Measurements from ENCODE around the gene IL2.

Gene IL2

DNA sequence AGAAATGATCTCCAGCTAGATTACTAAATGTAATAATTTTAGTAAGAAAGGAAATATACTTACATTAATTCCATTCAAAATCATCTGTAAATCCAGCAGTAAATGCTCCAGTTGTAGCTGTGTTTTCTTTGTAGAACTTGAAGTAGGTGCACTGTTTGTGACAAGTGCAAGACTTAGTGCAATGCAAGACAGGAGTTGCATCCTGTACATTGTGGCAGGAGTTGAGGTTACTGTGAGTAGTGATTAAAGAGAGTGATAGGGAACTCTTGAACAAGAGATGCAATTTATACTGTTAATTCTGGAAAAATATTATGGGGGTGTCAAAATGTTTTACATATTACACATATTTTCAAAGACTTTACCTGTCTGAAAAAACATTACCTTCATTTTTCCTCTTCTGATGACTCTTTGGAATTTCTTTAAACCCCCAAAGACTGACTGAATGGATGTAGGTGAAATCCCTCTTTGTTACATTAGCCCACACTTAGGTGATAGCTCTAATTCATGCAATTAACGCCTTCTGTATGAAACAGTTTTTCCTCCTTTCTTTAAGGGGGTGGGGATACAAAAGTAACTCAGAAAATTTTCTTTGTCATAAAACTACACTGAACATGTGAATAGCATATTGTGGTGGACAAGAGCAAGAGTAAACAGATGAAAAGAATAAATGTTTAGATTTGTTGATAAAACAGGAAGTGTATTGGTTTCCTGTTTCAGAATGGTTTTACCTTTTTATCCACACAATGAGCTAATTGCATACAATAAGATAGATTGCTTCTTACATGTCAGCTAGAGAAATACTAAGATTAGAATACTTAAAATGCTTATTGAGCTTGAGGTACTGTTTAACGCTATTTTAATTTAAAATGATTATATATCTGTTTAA lies at the start of gene IL2:
Gene IL2 (minus strand): TSS at position 495 of the 886 bp plus-strand sequence. CDS start 285 bp downstream, at position 210.
- H3K4me3 ChIP-seq (ENCODE audit: low read depth, low read length), result no peak within 1 kb of the TSS
- TF ChIP-seq, protein P1, sequence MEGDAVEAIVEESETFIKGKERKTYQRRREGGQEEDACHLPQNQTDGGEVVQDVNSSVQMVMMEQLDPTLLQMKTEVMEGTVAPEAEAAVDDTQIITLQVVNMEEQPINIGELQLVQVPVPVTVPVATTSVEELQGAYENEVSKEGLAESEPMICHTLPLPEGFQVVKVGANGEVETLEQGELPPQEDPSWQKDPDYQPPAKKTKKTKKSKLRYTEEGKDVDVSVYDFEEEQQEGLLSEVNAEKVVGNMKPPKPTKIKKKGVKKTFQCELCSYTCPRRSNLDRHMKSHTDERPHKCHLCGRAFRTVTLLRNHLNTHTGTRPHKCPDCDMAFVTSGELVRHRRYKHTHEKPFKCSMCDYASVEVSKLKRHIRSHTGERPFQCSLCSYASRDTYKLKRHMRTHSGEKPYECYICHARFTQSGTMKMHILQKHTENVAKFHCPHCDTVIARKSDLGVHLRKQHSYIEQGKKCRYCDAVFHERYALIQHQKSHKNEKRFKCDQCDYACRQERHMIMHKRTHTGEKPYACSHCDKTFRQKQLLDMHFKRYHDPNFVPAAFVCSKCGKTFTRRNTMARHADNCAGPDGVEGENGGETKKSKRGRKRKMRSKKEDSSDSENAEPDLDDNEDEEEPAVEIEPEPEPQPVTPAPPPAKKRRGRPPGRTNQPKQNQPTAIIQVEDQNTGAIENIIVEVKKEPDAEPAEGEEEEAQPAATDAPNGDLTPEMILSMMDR (IDR thresholded peaks at IDR 0.05; ENCODE audit: insufficient read depth, low read depth, low read length, missing control alignments), result no peak
- no peak for DNase-seq (ENCODE audit: low read depth)

DNA sequence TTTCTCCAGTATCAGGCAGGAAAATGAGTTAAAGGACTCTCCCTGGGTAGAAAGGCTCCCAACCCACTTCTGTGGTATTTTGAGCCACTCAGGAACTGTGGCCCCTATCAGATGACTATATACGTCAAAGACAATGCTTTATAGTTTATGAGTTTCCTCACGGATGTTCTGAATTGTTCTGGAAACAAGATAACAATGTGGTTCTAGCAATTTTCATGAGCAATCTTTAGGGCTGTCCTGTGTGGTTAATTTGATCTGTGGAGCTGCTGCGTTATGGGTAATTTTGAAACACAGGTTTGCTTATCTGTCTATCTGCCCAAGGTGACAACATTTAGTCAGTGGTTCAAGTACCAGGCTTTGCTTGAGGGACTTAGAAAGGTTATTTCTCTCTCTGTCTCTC lies 46.7 kb upstream of the IL2 start:
- no peak for DNase-seq (ENCODE audit: low read depth)
- H3K4me3 ChIP-seq (ENCODE audit: low read depth, low read length), result no peak overlapping the region
- TF ChIP-seq, protein P1 (IDR thresholded peaks at IDR 0.05; ENCODE audit: insufficient read depth, low read depth, low read length, missing control alignments), result no peak

DNA sequence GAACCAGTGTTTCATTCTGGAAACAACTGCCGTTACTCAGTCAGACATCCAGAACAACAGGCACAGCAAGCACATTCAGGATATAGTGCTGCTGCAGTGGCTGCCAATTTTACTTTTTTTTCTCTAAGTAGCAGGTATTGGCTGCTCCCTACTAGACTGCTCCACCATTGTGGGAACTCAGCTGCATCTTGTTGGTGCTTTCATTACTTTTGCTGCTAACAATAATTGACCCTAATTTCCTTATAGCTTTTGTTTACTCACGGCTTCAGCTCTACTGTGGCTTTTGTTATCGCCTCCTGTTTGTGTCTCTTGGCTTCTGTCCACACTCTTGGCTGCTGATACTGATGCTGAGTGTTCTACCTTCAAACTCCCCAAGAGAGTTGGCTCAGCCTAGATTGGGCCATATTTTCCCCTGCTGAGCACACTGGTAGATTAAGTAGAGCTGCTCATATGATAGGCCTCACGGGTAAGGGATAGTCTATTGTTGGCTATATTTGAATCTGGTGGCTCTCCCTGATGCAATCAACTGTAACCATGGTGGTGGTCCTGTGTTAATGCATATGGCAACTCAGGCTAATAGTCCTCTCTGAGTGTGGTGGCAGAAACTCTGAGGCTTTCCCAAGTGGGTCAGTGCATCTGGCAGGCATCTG lies 44.5 kb upstream of the IL2 start:
- no peak overlapping the region for H3K4me3 ChIP-seq (ENCODE audit: low read depth, low read length)
- no peak for DNase-seq (ENCODE audit: low read depth)
- TF ChIP-seq, protein P1 (IDR thresholded peaks at IDR 0.05; ENCODE audit: insufficient read depth, low read depth, low read length, missing control alignments), result no peak

DNA sequence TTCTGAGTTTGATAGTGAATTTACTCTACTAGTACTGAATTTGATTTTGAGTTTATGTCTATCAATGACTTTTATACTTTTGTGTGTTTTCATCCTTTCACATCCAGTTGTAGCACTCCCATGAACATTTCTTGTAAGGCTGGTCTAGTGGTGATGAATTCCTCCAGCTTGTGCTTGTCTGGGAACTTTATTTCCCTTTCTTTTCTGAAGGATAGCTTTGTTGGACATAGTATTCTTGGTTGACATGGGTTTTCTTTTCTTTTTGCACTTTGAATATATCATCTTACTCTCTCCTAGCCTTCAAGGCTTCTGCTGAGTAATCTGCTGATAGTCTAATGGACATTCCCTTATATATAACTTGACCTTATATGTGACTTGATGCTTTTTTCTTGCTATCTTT lies 32.5 kb upstream of the IL2 start:
- DNase-seq (ENCODE audit: low read depth), result no peak
- TF ChIP-seq, protein P1 (IDR thresholded peaks at IDR 0.05; ENCODE audit: insufficient read depth, low read depth, low read length, missing control alignments), result no peak
- H3K4me3 ChIP-seq (ENCODE audit: low read depth, low read length), result no peak overlapping the region

DNA sequence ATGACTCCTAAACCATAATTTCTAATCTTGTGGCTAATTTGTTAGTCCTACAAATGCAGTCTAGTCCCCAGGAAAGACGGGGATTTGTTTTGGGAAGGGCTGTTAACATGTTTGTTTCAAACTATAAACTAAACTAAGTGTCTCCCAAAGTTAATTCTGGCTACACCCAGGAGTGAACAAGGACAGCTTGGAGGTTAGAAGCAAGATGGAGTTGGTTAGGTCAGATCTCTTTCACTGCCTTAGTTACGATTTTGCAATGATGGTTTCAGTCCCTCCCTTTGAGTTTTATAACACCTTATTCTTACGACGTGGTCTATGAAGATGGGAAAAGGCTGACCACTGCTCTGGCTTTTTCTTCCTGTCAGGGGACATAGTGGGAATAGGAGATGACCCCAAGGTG lies 27.0 kb upstream of the IL2 start:
- no peak overlapping the region for H3K4me3 ChIP-seq (ENCODE audit: low read depth, low read length)
- no peak for DNase-seq (ENCODE audit: low read depth)
- TF ChIP-seq, protein P1 (IDR thresholded peaks at IDR 0.05; ENCODE audit: insufficient read depth, low read depth, low read length, missing control alignments), result no peak

DNA sequence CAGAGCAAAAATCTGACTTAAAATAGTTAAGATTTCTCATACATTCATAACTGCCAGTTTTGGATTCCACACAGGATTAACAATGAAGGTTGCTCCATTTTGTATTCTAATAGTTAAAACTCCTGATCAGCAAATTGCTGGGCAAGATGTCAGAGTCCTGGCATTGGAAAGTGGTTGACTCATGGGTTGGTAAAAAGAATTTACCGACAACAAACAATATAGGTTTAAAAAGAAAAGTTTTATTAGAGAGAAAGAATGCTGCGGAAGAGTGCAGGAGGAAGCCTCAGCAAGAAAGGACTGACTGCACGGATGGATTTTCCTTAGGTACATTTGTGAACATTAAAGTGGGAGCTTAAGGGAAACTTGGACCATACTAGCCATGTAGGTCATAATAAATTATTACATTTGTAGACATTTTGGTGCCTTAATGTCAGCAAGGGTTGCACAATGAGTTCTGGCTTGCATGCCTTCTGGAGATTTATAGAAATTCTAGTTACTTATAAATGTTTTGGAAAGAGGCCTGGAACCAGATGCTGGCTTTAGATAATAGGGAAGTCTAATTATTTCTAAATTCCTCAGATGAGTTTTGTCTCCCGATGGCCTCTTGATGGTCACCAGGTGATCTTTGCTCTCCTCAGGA lies 25.4 kb upstream of the IL2 start:
- TF ChIP-seq, protein P1 (IDR thresholded peaks at IDR 0.05; ENCODE audit: insufficient read depth, low read depth, low read length, missing control alignments), result no peak
- H3K4me3 ChIP-seq (ENCODE audit: low read depth, low read length), result no peak overlapping the region
- DNase-seq (ENCODE audit: low read depth), result no peak

Measured in GM12865 (cell line).